Ishikawa (cell line): ENCODE measurements around the gene STK39.

Source experiments
- EGR1 ChIP-seq: IDR thresholded peaks from 2 replicates; pipeline ENCODE4 v1.6.1; 2012
- EP300 ChIP-seq: IDR thresholded peaks from 2 replicates; pipeline ENCODE4 v1.6.1; 2012; ENCODE audit warnings: borderline replicate concordance
- FOXM1 ChIP-seq: IDR thresholded peaks from 2 replicates; pipeline ENCODE4 v1.6.1; 2012; ENCODE audit warnings: low read depth, borderline replicate concordance
- RAD21 ChIP-seq: IDR thresholded peaks from 2 replicates; pipeline ENCODE4 v1.6.1; 2012; ENCODE audit warnings: low read depth

DNA sequence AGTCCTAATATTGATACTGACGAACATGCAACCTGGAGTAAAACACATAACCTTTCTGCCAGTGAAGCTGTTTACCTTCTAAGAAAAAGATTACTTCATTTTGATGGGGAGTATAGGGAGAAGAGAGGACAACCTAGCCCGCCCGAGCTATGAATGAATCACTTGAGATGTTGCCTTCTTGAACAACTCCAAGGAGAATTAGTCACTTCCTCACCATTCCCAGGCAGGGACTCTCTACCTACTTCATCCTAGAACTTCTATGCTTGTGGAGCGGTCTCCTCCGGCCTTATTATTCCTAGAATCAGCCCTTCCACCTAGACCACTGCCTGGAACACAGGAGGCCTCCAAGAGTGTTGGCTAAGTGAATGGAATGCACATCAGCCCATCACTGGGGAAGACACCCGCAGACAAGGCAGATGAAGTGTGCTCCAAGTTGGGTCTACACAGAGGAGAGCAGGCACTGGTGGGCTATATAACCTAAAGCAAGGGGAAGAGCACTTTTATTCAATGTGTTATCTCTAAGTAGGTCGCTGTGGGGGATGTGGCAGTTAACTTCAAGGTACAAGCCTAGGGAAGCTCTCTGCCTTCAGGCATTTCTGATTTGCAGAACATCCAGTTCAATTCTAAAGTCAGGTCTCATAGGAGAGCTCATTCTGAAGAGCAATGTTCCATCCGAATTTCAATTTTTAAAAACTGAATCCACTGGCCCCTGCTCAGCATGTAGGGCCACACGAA lies 57.4 kb downstream of the STK39 start:
- TF ChIP-seq EP300 (no peak), RAD21 (no peak), EGR1 (no peak), FOXM1 (no peak)
